SK-N-SH (cell line): Measurements from ENCODE around the gene RBM4B. TPM values are rescaled to one million over a fixed set of nuclear protein-coding genes. Genes with fewer than 3 reads are reported as not detected.

Experiments used
- CHD2 ChIP-seq: fragments of 150-350 bp; IDR thresholded peaks from 2 replicates; pipeline ENCODE4 v1.6.1; 2018; ENCODE audit warnings: low read length; ENCODE audit not compliant: partially characterized antibody
- ELF1 ChIP-seq: IDR thresholded peaks from 2 replicates; pipeline ENCODE4 v1.4.0; 2012
- EP300 ChIP-seq, 2 experiments: IDR thresholded peaks; 2 replicates each; pipeline versions ENCODE4 v1.4.0 to v1.6.1; 2012; ENCODE audit warnings: borderline replicate concordance in 1 of 2, low read depth in 1 of 2, low read length in 1 of 2
- EZH2phosphoT487 ChIP-seq: fragments of 200-600 bp; sonication (generic); IDR thresholded peaks from 2 replicates; pipeline ENCODE4 v1.6.1; 2017; ENCODE audit warnings: low read depth, mixed run types, mild to moderate bottlenecking, antibody characterized with exemption, moderate library complexity, borderline replicate concordance
- FOXJ3 ChIP-seq: sonication (generic); formaldehyde crosslinking; IDR thresholded peaks from 2 replicates; pipeline ENCODE4 v1.5.1; 2020; ENCODE audit warnings: mild to moderate bottlenecking, missing genetic modification reagents
- FOXM1 ChIP-seq: IDR thresholded peaks from 2 replicates; pipeline ENCODE4 v1.4.0; 2012; ENCODE audit warnings: low read depth, mild to moderate bottlenecking
- GATA2 ChIP-seq: sonication (generic); formaldehyde crosslinking; IDR thresholded peaks from 2 replicates; pipeline ENCODE4 v1.5.0; 2020; ENCODE audit warnings: mild to moderate bottlenecking, missing genetic modification reagents
- JUND ChIP-seq: IDR thresholded peaks from 2 replicates; pipeline ENCODE4 v1.4.0; 2012
- MXI1 ChIP-seq: IDR thresholded peaks from 2 replicates; pipeline ENCODE4 v1.6.1; 2012; ENCODE audit warnings: mild to moderate bottlenecking, low read depth, low read length, improper control_type of control experiment
- NFIC ChIP-seq: IDR thresholded peaks from 2 replicates; pipeline ENCODE4 v1.4.0; 2012; ENCODE audit warnings: borderline replicate concordance
- NRF1 ChIP-seq: IDR thresholded peaks from 2 replicates; pipeline ENCODE4 v1.6.1; 2012; ENCODE audit warnings: low read depth, mild to moderate bottlenecking, low read length
- POLR2AphosphoS5 ChIP-seq: IDR thresholded peaks from 2 replicates; pipeline ENCODE4 v1.6.1; 2012; ENCODE audit warnings: low read depth, low read length
- RAD21 ChIP-seq: IDR thresholded peaks from 2 replicates; pipeline ENCODE4 v1.6.1; 2012; ENCODE audit warnings: mild to moderate bottlenecking, low read length
- RCOR1 ChIP-seq: fragments of 150-350 bp; IDR thresholded peaks from 2 replicates; pipeline ENCODE4 v1.6.1; 2017; ENCODE audit warnings: antibody characterized with exemption, low read length
- RFX5 ChIP-seq: IDR thresholded peaks from 2 replicates; pipeline ENCODE4 v1.6.1; 2012; ENCODE audit warnings: mild to moderate bottlenecking, improper control_type of control experiment, low read length
- SIN3A ChIP-seq: IDR thresholded peaks from 2 replicates; pipeline ENCODE4 v1.6.1; 2012; ENCODE audit warnings: low read depth, mild to moderate bottlenecking, low read length, moderate library complexity, borderline replicate concordance
- SMC3 ChIP-seq: IDR thresholded peaks from 2 replicates; pipeline ENCODE4 v1.6.1; 2012; ENCODE audit warnings: low read depth, low read length, improper control_type of control experiment
- TAF1 ChIP-seq: IDR thresholded peaks from 2 replicates; pipeline ENCODE4 v1.6.1; 2012; ENCODE audit warnings: low read depth, mild to moderate bottlenecking, low read length, moderate library complexity, borderline replicate concordance
- TCF12 ChIP-seq: IDR thresholded peaks from 2 replicates; pipeline ENCODE4 v1.4.0; 2012
- TEAD4 ChIP-seq: IDR thresholded peaks from 2 replicates; pipeline ENCODE4 v1.4.0; 2012; ENCODE audit warnings: mild to moderate bottlenecking, borderline replicate concordance; ENCODE audit not compliant: insufficient read depth
- YY1 ChIP-seq: IDR thresholded peaks from 2 replicates; pipeline ENCODE4 v1.4.0; 2012; ENCODE audit warnings: low read depth, mild to moderate bottlenecking
- ZBTB33 ChIP-seq: IDR thresholded peaks from 2 replicates; pipeline ENCODE4 v1.4.0; 2012; ENCODE audit warnings: low read depth, borderline replicate concordance
- polyA plus RNA-seq, 3 experiments: library from polyadenylated mRNA; depleted of rRNA; stranded (reverse); fragments of >200 nt; gene quantifications; 2 replicates each; pipeline ENCODE4 v1.2.3, GENCODE V29; 2012
- small RNA-seq, 7 experiments: library from RNA; depleted of rRNA; stranded (forward); fragments of <200 nt; gene quantifications; one replicate each; pipeline ENCODE3, GENCODE V24; 2012
- TF ChIP-seq, protein P1 (sequence below): IDR thresholded peaks from 2 replicates; pipeline ENCODE4; 2012
- TF ChIP-seq, protein P2 (sequence below): fragments of 150-350 bp; IDR thresholded peaks from 2 replicates; pipeline ENCODE4 v1.6.1; 2017; ENCODE audit warnings: antibody characterized with exemption, low read length, low read depth, borderline replicate concordance

The RBM4B gene
- polyA plus RNA-seq, 1 of the 3 experiments (the other 2 are of a cell fraction), result 31.1 TPM

DNA sequence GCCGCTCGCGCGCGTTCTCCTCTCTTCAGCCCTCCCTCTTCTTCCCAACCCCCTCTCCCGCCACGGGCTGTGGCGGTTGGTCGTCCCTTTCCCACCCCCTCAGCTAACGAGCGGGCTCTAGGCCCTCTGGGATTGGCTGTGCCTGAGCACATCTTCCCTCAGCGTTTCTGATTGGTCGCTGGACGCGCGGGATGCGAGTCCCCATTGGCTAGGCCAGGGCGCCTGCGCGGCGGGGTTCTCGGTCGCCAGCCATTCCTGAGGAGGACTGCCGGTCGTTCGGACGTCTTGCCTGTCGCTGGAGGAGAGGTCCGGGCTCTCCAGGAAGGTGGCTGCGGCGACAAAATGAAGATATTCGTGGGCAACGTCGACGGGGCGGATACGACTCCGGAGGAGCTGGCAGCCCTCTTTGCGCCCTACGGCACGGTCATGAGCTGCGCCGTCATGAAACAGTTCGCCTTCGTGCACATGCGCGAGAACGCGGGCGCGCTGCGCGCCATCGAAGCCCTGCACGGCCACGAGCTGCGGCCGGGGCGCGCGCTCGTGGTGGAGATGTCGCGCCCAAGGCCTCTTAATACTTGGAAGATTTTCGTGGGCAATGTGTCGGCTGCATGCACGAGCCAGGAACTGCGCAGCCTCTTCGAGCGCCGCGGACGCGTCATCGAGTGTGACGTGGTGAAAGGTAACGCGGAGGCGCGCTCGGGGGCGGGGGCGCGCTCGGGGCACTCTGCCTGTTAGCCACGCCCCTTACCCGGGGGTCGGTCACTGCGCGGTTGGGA lies 61.1 kb downstream of the RBM4B start, which contains the start of gene RBM14 (continued):
- TF ChIP-seq FOXJ3 (CRISPR knock-in tag), result no peak
- no peak for TF ChIP-seq JUND
- no peak for TF ChIP-seq NFIC
- no peak for TF ChIP-seq ELF1
- TF ChIP-seq, protein P1, sequence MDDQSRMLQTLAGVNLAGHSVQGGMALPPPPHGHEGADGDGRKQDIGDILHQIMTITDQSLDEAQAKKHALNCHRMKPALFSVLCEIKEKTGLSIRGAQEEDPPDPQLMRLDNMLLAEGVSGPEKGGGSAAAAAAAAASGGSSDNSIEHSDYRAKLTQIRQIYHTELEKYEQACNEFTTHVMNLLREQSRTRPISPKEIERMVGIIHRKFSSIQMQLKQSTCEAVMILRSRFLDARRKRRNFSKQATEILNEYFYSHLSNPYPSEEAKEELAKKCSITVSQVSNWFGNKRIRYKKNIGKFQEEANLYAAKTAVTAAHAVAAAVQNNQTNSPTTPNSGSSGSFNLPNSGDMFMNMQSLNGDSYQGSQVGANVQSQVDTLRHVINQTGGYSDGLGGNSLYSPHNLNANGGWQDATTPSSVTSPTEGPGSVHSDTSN, result peak; percentile 80
- no peak for TF ChIP-seq GATA2 (CRISPR knock-in tag)
- TF ChIP-seq SMC3, result no peak
- no peak; the same call in 1 of the 2 replicates for TF ChIP-seq SIN3A
- TF ChIP-seq, protein P2, sequence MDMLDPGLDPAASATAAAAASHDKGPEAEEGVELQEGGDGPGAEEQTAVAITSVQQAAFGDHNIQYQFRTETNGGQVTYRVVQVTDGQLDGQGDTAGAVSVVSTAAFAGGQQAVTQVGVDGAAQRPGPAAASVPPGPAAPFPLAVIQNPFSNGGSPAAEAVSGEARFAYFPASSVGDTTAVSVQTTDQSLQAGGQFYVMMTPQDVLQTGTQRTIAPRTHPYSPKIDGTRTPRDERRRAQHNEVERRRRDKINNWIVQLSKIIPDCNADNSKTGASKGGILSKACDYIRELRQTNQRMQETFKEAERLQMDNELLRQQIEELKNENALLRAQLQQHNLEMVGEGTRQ, result no peak
- peak; percentile 97 for TF ChIP-seq TAF1
- peak; percentile 96 for TF ChIP-seq CHD2
- TF ChIP-seq YY1, result peak; percentile 80
- no peak for TF ChIP-seq EP300 (IDR thresholded peaks at IDR 0.05; ENCODE audit: borderline replicate concordance in 1 of 2, low read depth in 1 of 2, low read length in 1 of 2)
- peak; percentile 73 for TF ChIP-seq NRF1
- peak; percentile 82 for TF ChIP-seq RFX5
- no peak for TF ChIP-seq TCF12
- no peak for TF ChIP-seq FOXM1
- no peak for TF ChIP-seq RCOR1
- no peak for TF ChIP-seq RAD21
- TF ChIP-seq POLR2AphosphoS5, result peak; percentile 99
- TF ChIP-seq MXI1, result peak; percentile 79
- no peak for TF ChIP-seq EZH2phosphoT487
- no peak for TF ChIP-seq ZBTB33
- TF ChIP-seq TEAD4, result no peak

Small RNA genes lying within 50 kb of the gene (small RNA-seq; reads per million reads assigned to genes)
- gene RN7SL12P (0 reads per million in 7 experiments), gene RNU4-39P (0 to 0.06 (median 0) reads per million in 7 experiments)

Other genes starting within 250 kb of the RBM4B start
- gene MRPL11, start 239.0 kb downstream of the RBM4B start, polyA plus RNA-seq (2012; rRNA removed), result 33.9 and 45.6 TPM in 2 replicates
- gene PELI3, start 211.0 kb downstream of the RBM4B start, polyA plus RNA-seq (2012; rRNA removed), result 6.5 and 7.0 TPM in 2 replicates
- 62.1 and 70.6 TPM in 2 replicates for gene DPP3, start 197.5 kb downstream of the RBM4B start, polyA plus RNA-seq (2012; rRNA removed)
- gene BBS1, start 167.3 kb downstream of the RBM4B start, polyA plus RNA-seq (2012; rRNA removed), result 24.8 and 34.3 TPM in 2 replicates
- 12.6 and 13.1 TPM in 2 replicates for gene ZDHHC24, start 131.8 kb downstream of the RBM4B start, polyA plus RNA-seq (2012; rRNA removed)
- 0.02 and 0.03 TPM in 2 replicates for gene ACTN3, start 131.0 kb downstream of the RBM4B start, polyA plus RNA-seq (2012; rRNA removed)
- gene CTSF, start 109.3 kb downstream of the RBM4B start, polyA plus RNA-seq (2012; rRNA removed), result 57.2 and 60.1 TPM in 2 replicates
- gene CCDC87, start 84.8 kb downstream of the RBM4B start, polyA plus RNA-seq (2012; rRNA removed), result 0.06 and 0.21 TPM in 2 replicates
- gene CCS, start 84.7 kb downstream of the RBM4B start, polyA plus RNA-seq (2012; rRNA removed), result 54.7 and 56.1 TPM in 2 replicates
- gene RBM14, start 61.3 kb downstream of the RBM4B start, polyA plus RNA-seq (2012; rRNA removed), result 17.6 and 19.8 TPM in 2 replicates
- 202 and 222 TPM in 2 replicates for gene RBM4, start 39.2 kb downstream of the RBM4B start, polyA plus RNA-seq (2012; rRNA removed)
- gene SPTBN2, start 51.3 kb upstream of the RBM4B start, polyA plus RNA-seq (2012; rRNA removed), result 16.2 and 19.7 TPM in 2 replicates
- gene RCE1, start 165.6 kb upstream of the RBM4B start, polyA plus RNA-seq (2012; rRNA removed), result 25.0 and 25.4 TPM in 2 replicates
- 15.9 and 25.4 TPM in 2 replicates for gene LRFN4, start 179.2 kb upstream of the RBM4B start, polyA plus RNA-seq (2012; rRNA removed)